ENCODE data around the gene HOXD13.
A peak's percentile ranks its signal among the peaks of the same experiment; 100 is the strongest.

The HOXD13 gene

GRCh38 chr2:176099728-176100546 is 7.4 kb downstream of the HOXD13 start, which contains the start of gene HOXD12:
TSS of gene HOXD12 (plus strand) at chr2:176099795. CDS start at chr2:176099802, 7 bp downstream.
- peak within 1 kb of the TSS; percentile 61 for H3K4me2 ChIP-seq (ENCODE audit: low read length)
- peaks cover 75% of the 10 kb centered on the region for H3K27me3 ChIP-seq (ENCODE audit: insufficient read depth, low read length, poor library complexity)
- no peak within 1 kb of the TSS for H3K27ac ChIP-seq (ENCODE audit: low read depth, low read length)
- H3K36me3 ChIP-seq (ENCODE audit: control insufficient read depth, insufficient read depth, low read length) = no peaks in the 10 kb centered on the region
- no peak for DNase-seq
- no peak within 1 kb of the TSS for H2BK120ac ChIP-seq (ENCODE audit: low read depth, low read length)
- no peak within 1 kb of the TSS for H3K23ac ChIP-seq (ENCODE audit: low read length)
- peaks cover 4% of the 10 kb centered on the region for H3K4me1 ChIP-seq (ENCODE audit: control insufficient read depth, low read depth, low read length)
- no peak within 1 kb of the TSS for H4K5ac ChIP-seq (ENCODE audit: low read length)
- no peak within 1 kb of the TSS for H4K8ac ChIP-seq (ENCODE audit: low read depth, low read length)
- no peaks in the 10 kb centered on the region for H3K79me1 ChIP-seq (ENCODE audit: low read length)
- no peak within 1 kb of the TSS for H3K18ac ChIP-seq (ENCODE audit: low read length)
- H3K56ac ChIP-seq (ENCODE audit: low read length) = no peak within 1 kb of the TSS
- H3K9ac ChIP-seq (ENCODE audit: low read length) = no peak within 1 kb of the TSS
- H3K79me2 ChIP-seq (ENCODE audit: control insufficient read depth, insufficient read depth, low read length) = no peaks in the 10 kb centered on the region
- no CpG with 5 or more reads among the region's 70 CpGs for WGBS (ENCODE audit: extremely low coverage, insufficient coverage, low lambda C conversion rate)
- H2BK15ac ChIP-seq (replicated peaks; ENCODE audit: low read depth) = no peak within 1 kb of the TSS
- no peak within 1 kb of the TSS for H3K4ac ChIP-seq (ENCODE audit: low read depth, low read length)
- no peak within 1 kb of the TSS for H2AK5ac ChIP-seq (ENCODE audit: low read length)
- no peak within 1 kb of the TSS for H3K4me3 ChIP-seq (ENCODE audit: low read length)
- H2BK5ac ChIP-seq (ENCODE audit: low read length) = no peak within 1 kb of the TSS

GRCh38 chr2:176100547-176101140 is 8.1 kb downstream of the HOXD13 start:
- no peak overlapping the region for H3K27ac ChIP-seq (ENCODE audit: low read depth, low read length)
- H3K79me1 ChIP-seq (ENCODE audit: low read length) = no peaks in the 10 kb centered on the region
- H2BK15ac ChIP-seq (replicated peaks; ENCODE audit: low read depth) = no peak overlapping the region
- WGBS (ENCODE audit: extremely low coverage, insufficient coverage, low lambda C conversion rate) = no CpG with 5 or more reads among the region's 28 CpGs
- no peak overlapping the region for H2BK5ac ChIP-seq (ENCODE audit: low read length)
- peaks cover 4% of the 10 kb centered on the region for H3K4me1 ChIP-seq (ENCODE audit: control insufficient read depth, low read depth, low read length)
- peaks cover 76% of the 10 kb centered on the region for H3K27me3 ChIP-seq (ENCODE audit: insufficient read depth, low read length, poor library complexity)
- H4K5ac ChIP-seq (ENCODE audit: low read length) = no peak overlapping the region
- no peak overlapping the region for H3K4ac ChIP-seq (ENCODE audit: low read depth, low read length)
- no peak overlapping the region for H4K8ac ChIP-seq (ENCODE audit: low read depth, low read length)
- no peaks in the 10 kb centered on the region for H3K79me2 ChIP-seq (ENCODE audit: control insufficient read depth, insufficient read depth, low read length)
- no peak overlapping the region for H3K4me2 ChIP-seq (ENCODE audit: low read length)
- H3K23ac ChIP-seq (ENCODE audit: low read length) = no peak overlapping the region
- no peak overlapping the region for H3K4me3 ChIP-seq (ENCODE audit: low read length)
- no peak overlapping the region for H3K56ac ChIP-seq (ENCODE audit: low read length)
- no peak overlapping the region for H2AK5ac ChIP-seq (ENCODE audit: low read length)
- no peak overlapping the region for H3K9ac ChIP-seq (ENCODE audit: low read length)
- H3K18ac ChIP-seq (ENCODE audit: low read length) = no peak overlapping the region
- no peak overlapping the region for H2BK120ac ChIP-seq (ENCODE audit: low read depth, low read length)
- H3K36me3 ChIP-seq (ENCODE audit: control insufficient read depth, insufficient read depth, low read length) = no peaks in the 10 kb centered on the region
- no peak for DNase-seq

DNA sequence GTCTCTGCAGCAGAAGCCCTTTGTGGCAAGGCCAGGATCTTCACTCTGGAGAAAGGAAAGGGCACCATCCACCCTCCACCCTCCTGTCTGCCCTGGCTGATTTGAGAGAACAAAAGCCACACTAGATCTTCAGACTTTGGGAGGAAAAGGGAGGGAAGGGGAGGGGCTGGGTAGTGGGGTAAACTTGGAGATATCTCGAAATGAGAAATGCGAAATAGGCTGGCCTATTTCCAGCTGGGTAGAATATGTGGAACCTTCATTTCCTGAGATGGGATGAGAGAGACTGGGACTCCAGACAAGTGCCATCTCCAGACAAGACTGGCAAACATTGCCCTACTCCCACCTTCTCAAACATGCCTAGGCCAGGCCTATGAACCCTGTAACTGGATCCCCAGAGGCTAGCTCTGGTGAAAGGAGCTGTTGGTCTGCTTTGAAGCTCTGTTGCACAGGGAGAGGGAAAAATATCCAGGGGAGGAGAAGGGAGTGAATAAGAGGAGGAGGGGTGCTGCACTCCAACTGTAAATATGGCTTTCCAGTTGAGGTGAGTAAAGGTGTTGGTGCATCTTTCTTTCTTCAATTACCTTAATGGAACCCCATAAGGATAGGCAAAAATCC is 8.8 kb downstream of the HOXD13 start:
- H2BK5ac ChIP-seq (ENCODE audit: low read length) = no peak overlapping the region
- no peak overlapping the region for H4K5ac ChIP-seq (ENCODE audit: low read length)
- no peak overlapping the region for H3K23ac ChIP-seq (ENCODE audit: low read length)
- no peak overlapping the region for H2AK5ac ChIP-seq (ENCODE audit: low read length)
- no peaks in the 10 kb centered on the region for H3K36me3 ChIP-seq (ENCODE audit: control insufficient read depth, insufficient read depth, low read length)
- H3K18ac ChIP-seq (ENCODE audit: low read length) = no peak overlapping the region
- no peak overlapping the region for H4K8ac ChIP-seq (ENCODE audit: low read depth, low read length)
- no peak overlapping the region for H2BK15ac ChIP-seq (replicated peaks; ENCODE audit: low read depth)
- no peak overlapping the region for H3K4ac ChIP-seq (ENCODE audit: low read depth, low read length)
- peaks cover 2% of the 10 kb centered on the region for H3K4me1 ChIP-seq (ENCODE audit: control insufficient read depth, low read depth, low read length)
- no peak for DNase-seq
- H2BK120ac ChIP-seq (ENCODE audit: low read depth, low read length) = no peak overlapping the region
- H3K56ac ChIP-seq (ENCODE audit: low read length) = no peak overlapping the region
- no peak overlapping the region for H3K4me2 ChIP-seq (ENCODE audit: low read length)
- no peak overlapping the region for H3K4me3 ChIP-seq (ENCODE audit: low read length)
- no peaks in the 10 kb centered on the region for H3K79me2 ChIP-seq (ENCODE audit: control insufficient read depth, insufficient read depth, low read length)
- no CpG with 5 or more reads among the region's 2 CpGs for WGBS (ENCODE audit: extremely low coverage, insufficient coverage, low lambda C conversion rate)
- no peaks in the 10 kb centered on the region for H3K79me1 ChIP-seq (ENCODE audit: low read length)
- no peak overlapping the region for H3K9ac ChIP-seq (ENCODE audit: low read length)
- H3K27me3 ChIP-seq (ENCODE audit: insufficient read depth, low read length, poor library complexity) = peaks cover 82% of the 10 kb centered on the region
- H3K27ac ChIP-seq (ENCODE audit: low read depth, low read length) = no peak overlapping the region

- no peak overlapping the region for H3K4ac ChIP-seq (ENCODE audit: low read depth, low read length)
- H3K23ac ChIP-seq (ENCODE audit: low read length) = no peak overlapping the region
- H3K36me3 ChIP-seq (ENCODE audit: control insufficient read depth, insufficient read depth, low read length) = no peaks in the 10 kb centered on the region
- no peak overlapping the region for H2AK5ac ChIP-seq (ENCODE audit: low read length)
- no peak overlapping the region for H3K9ac ChIP-seq (ENCODE audit: low read length)
- H3K79me2 ChIP-seq (ENCODE audit: control insufficient read depth, insufficient read depth, low read length) = no peaks in the 10 kb centered on the region
- H4K8ac ChIP-seq (ENCODE audit: low read depth, low read length) = no peak overlapping the region
- WGBS (ENCODE audit: extremely low coverage, insufficient coverage, low lambda C conversion rate) = no CpG with 5 or more reads among the region's 5 CpGs
- DNase-seq = no peak
- H4K5ac ChIP-seq (ENCODE audit: low read length) = no peak overlapping the region
- H3K27ac ChIP-seq (ENCODE audit: low read depth, low read length) = no peak overlapping the region
- no peak overlapping the region for H3K4me3 ChIP-seq (ENCODE audit: low read length)
- H2BK15ac ChIP-seq (replicated peaks; ENCODE audit: low read depth) = no peak overlapping the region
- H2BK120ac ChIP-seq (ENCODE audit: low read depth, low read length) = no peak overlapping the region
- H3K4me1 ChIP-seq (ENCODE audit: control insufficient read depth, low read depth, low read length) = peaks cover 2% of the 10 kb centered on the region
- H3K56ac ChIP-seq (ENCODE audit: low read length) = no peak overlapping the region
- no peaks in the 10 kb centered on the region for H3K79me1 ChIP-seq (ENCODE audit: low read length)
- no peak overlapping the region for H3K4me2 ChIP-seq (ENCODE audit: low read length)
- H2BK5ac ChIP-seq (ENCODE audit: low read length) = no peak overlapping the region
- H3K27me3 ChIP-seq (ENCODE audit: insufficient read depth, low read length, poor library complexity) = peaks cover 86% of the 10 kb centered on the region
- no peak overlapping the region for H3K18ac ChIP-seq (ENCODE audit: low read length)
Measured at GRCh38 chr2:176101842-176102241, 9.3 kb downstream of the HOXD13 start.

- no peak overlapping the region for H3K56ac ChIP-seq (ENCODE audit: low read length)
- H3K4me3 ChIP-seq (ENCODE audit: low read length) = no peak overlapping the region
- no peak overlapping the region for H3K9ac ChIP-seq (ENCODE audit: low read length)
- no peak overlapping the region for H3K4ac ChIP-seq (ENCODE audit: low read depth, low read length)
- H3K4me1 ChIP-seq (ENCODE audit: control insufficient read depth, low read depth, low read length) = peaks cover 2% of the 10 kb centered on the region
- no peak overlapping the region for H2BK5ac ChIP-seq (ENCODE audit: low read length)
- no peak for DNase-seq
- H3K79me1 ChIP-seq (ENCODE audit: low read length) = no peaks in the 10 kb centered on the region
- no CpG with 5 or more reads among the region's 7 CpGs for WGBS (ENCODE audit: extremely low coverage, insufficient coverage, low lambda C conversion rate)
- H3K36me3 ChIP-seq (ENCODE audit: control insufficient read depth, insufficient read depth, low read length) = no peaks in the 10 kb centered on the region
- H4K8ac ChIP-seq (ENCODE audit: low read depth, low read length) = no peak overlapping the region
- peaks cover 91% of the 10 kb centered on the region for H3K27me3 ChIP-seq (ENCODE audit: insufficient read depth, low read length, poor library complexity)
- H3K4me2 ChIP-seq (ENCODE audit: low read length) = no peak overlapping the region
- H4K5ac ChIP-seq (ENCODE audit: low read length) = no peak overlapping the region
- no peak overlapping the region for H2BK15ac ChIP-seq (replicated peaks; ENCODE audit: low read depth)
- H3K23ac ChIP-seq (ENCODE audit: low read length) = no peak overlapping the region
- no peak overlapping the region for H2BK120ac ChIP-seq (ENCODE audit: low read depth, low read length)
- no peak overlapping the region for H3K18ac ChIP-seq (ENCODE audit: low read length)
- H2AK5ac ChIP-seq (ENCODE audit: low read length) = no peak overlapping the region
- H3K79me2 ChIP-seq (ENCODE audit: control insufficient read depth, insufficient read depth, low read length) = no peaks in the 10 kb centered on the region
- H3K27ac ChIP-seq (ENCODE audit: low read depth, low read length) = no peak overlapping the region
Measured at GRCh38 chr2:176102309-176102866, 9.9 kb downstream of the HOXD13 start.
